PFSK-1 (cell line): Measurements from ENCODE around the gene ZC3H10.
A peak's percentile ranks its signal among the peaks of the same experiment; 100 is the strongest.

ENCODE experiments used
- FOXP2 ChIP-seq: optimal IDR thresholded peaks from 2 replicates; pipeline ENCODE3; 2011; ENCODE audit warnings: borderline replicate concordance, control low read depth, inconsistent platforms; ENCODE audit not compliant: insufficient read depth; ENCODE audit errors: extremely low read length, extremely low read depth
- POLR2AphosphoS5 ChIP-seq: IDR thresholded peaks from 2 replicates; pipeline ENCODE4 v1.6.1; 2012; ENCODE audit warnings: low read depth, mild to moderate bottlenecking, control low read depth, low read length, moderate library complexity
- SIN3A ChIP-seq: IDR thresholded peaks from 2 replicates; pipeline ENCODE4 v1.6.1; 2012; ENCODE audit warnings: mild to moderate bottlenecking, low read length, moderate library complexity, borderline replicate concordance; ENCODE audit not compliant: insufficient read depth
- TAF1 ChIP-seq: IDR thresholded peaks from 2 replicates; pipeline ENCODE4 v1.6.1; 2012; ENCODE audit warnings: low read length, control low read depth, borderline replicate concordance; ENCODE audit not compliant: insufficient read depth
- TF ChIP-seq, protein P1 (sequence below), 2 experiments: IDR thresholded peaks; 2 replicates each; pipeline versions ENCODE4 v1.6.1 to v1.8.0; 2011 to 2012; ENCODE audit warnings: low read depth in 2 of 2, low read length in 2 of 2, control low read depth in 1 of 2, inconsistent platforms in 1 of 2, mild to moderate bottlenecking in 1 of 2, moderate library complexity in 1 of 2; ENCODE audit not compliant: insufficient read depth in 1 of 2

ZC3H10 gene

DNA sequence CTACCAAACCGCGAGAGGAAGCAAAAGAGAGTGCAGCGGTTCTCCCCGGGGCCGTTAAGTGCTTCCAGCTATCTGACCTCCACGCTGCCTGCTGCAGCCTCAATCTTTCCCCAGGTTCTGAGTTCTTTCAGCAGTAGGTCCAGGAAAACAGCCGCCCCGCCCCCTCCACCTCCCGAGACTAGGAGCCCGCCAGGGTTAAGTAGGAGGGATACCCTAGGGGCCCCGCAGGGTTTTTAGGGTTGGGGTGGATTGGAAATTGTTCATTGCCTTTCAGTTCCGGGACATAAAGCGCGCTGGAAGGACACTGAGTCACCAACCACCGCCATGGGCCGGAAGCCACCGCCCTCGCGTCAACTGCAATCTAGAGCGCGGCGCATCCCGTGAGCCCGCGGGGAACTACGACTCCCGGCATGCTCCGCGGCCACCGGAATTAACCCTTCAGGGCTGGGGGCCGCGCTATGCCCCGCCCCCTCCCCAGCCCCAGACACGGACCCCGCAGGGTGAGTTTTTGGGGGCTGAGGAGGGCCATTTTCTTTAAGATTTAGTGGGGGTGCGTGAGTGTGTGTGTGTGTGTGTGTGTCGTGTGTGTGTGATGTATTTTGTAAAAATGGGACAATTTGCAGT, 34.2 kb downstream of the ZC3H10 start, which contains the start of gene MYL6B:
TSS of gene MYL6B (plus strand) at position 456 of the 624 bp plus-strand sequence. CDS start 1,332 bp downstream, outside the sequence.
- TF ChIP-seq FOXP2 (peak; percentile 96), POLR2AphosphoS5 (peak; percentile 84), SIN3A (peak; percentile 59; the same call in 1 of the 2 replicates), TAF1 (0 out of 2 replicates have a peak, but pooled peaks have one; percentile 15)
- TF ChIP-seq, protein P1, sequence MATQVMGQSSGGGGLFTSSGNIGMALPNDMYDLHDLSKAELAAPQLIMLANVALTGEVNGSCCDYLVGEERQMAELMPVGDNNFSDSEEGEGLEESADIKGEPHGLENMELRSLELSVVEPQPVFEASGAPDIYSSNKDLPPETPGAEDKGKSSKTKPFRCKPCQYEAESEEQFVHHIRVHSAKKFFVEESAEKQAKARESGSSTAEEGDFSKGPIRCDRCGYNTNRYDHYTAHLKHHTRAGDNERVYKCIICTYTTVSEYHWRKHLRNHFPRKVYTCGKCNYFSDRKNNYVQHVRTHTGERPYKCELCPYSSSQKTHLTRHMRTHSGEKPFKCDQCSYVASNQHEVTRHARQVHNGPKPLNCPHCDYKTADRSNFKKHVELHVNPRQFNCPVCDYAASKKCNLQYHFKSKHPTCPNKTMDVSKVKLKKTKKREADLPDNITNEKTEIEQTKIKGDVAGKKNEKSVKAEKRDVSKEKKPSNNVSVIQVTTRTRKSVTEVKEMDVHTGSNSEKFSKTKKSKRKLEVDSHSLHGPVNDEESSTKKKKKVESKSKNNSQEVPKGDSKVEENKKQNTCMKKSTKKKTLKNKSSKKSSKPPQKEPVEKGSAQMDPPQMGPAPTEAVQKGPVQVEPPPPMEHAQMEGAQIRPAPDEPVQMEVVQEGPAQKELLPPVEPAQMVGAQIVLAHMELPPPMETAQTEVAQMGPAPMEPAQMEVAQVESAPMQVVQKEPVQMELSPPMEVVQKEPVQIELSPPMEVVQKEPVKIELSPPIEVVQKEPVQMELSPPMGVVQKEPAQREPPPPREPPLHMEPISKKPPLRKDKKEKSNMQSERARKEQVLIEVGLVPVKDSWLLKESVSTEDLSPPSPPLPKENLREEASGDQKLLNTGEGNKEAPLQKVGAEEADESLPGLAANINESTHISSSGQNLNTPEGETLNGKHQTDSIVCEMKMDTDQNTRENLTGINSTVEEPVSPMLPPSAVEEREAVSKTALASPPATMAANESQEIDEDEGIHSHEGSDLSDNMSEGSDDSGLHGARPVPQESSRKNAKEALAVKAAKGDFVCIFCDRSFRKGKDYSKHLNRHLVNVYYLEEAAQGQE (IDR thresholded peaks at IDR 0.05; ENCODE audit: insufficient read depth in 1 of 2, low read depth in 2 of 2, low read length in 2 of 2), result no peak

- TF ChIP-seq, protein P1 (IDR thresholded peaks at IDR 0.05; ENCODE audit: insufficient read depth in 1 of 2, low read depth in 2 of 2, low read length in 2 of 2), result no peak
- no peak for TF ChIP-seq POLR2AphosphoS5
- TF ChIP-seq SIN3A, result no peak
- TF ChIP-seq TAF1, result no peak
- TF ChIP-seq FOXP2, result no peak
Observed at GRCh38 chr12:56152756-56153677, 35.0 kb downstream of the ZC3H10 start.

GRCh38 chr12:56153678-56154065, 35.6 kb downstream of the ZC3H10 start:
- TF ChIP-seq SIN3A (no peak), TAF1 (no peak), POLR2AphosphoS5 (no peak)
- TF ChIP-seq, protein P1 (IDR thresholded peaks at IDR 0.05; ENCODE audit: insufficient read depth in 1 of 2, low read depth in 2 of 2, low read length in 2 of 2), result no peak

GRCh38 chr12:56154246-56154771, 36.2 kb downstream of the ZC3H10 start:
- no peak for TF ChIP-seq TAF1
- TF ChIP-seq, protein P1 (IDR thresholded peaks at IDR 0.05; ENCODE audit: insufficient read depth in 1 of 2, low read depth in 2 of 2, low read length in 2 of 2), result no peak
- TF ChIP-seq SIN3A, result no peak
- TF ChIP-seq POLR2AphosphoS5, result no peak
- TF ChIP-seq FOXP2, result no peak
